ENCODE results near the gene RABAC1.

Gene RABAC1

GRCh38 chr19:41988947-41989346, 29.8 kb upstream of the RABAC1 start:
- DNase-seq, result no peak

GRCh38 chr19:41987141-41987860, 28.2 kb upstream of the RABAC1 start:
- no peak for DNase-seq

GRCh38 chr19:41984961-41985360, 25.8 kb upstream of the RABAC1 start:
- DNase-seq, result no peak

- no peak for DNase-seq
Observed at GRCh38 chr19:41981724-41982123, 22.6 kb upstream of the RABAC1 start.

GRCh38 chr19:41978470-41978869, 19.3 kb upstream of the RABAC1 start:
- no peak for DNase-seq

DNA sequence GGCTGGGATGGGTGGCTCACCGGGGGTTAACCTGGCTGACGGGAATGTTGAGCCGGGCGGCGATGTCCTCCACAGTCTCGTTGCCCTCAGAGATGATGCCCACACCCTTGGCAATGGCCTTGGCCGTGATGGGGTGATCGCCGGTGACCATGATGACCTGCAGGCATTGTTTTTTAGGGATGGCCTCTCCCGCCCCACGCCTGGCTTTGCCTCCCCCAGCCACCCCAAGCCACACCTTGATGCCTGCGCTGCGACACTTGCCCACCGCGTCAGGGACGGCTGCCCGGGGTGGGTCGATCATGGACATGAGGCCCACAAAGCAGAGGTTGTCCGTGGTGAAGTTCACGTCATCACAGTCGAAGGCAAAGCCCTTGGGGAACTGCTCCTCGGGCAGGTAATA, 18.8 kb upstream of the RABAC1 start:
- DNase-seq, result no peak

- no peak for DNase-seq
Observed at GRCh38 chr19:41974652-41975051, 15.5 kb upstream of the RABAC1 start.

DNA sequence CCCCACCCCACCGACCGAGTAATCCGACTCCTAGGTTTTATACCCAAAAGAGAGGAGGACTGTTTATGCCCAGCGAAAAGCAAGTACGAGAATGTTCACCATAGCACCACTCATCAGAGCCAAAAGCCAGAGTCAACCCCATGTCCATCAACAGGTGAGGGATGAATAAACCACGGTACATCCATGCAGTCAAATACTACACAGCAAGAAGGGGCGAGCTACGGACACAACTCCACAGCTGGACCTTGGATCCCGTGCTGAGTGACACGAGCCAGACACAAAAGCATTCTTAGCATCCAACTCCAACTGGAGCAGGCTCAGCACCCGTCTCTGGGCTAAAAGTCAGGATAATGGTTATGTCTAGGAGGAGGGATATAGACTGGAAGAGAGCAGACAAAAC, 12.2 kb upstream of the RABAC1 start:
- DNase-seq, result no peak

DNA sequence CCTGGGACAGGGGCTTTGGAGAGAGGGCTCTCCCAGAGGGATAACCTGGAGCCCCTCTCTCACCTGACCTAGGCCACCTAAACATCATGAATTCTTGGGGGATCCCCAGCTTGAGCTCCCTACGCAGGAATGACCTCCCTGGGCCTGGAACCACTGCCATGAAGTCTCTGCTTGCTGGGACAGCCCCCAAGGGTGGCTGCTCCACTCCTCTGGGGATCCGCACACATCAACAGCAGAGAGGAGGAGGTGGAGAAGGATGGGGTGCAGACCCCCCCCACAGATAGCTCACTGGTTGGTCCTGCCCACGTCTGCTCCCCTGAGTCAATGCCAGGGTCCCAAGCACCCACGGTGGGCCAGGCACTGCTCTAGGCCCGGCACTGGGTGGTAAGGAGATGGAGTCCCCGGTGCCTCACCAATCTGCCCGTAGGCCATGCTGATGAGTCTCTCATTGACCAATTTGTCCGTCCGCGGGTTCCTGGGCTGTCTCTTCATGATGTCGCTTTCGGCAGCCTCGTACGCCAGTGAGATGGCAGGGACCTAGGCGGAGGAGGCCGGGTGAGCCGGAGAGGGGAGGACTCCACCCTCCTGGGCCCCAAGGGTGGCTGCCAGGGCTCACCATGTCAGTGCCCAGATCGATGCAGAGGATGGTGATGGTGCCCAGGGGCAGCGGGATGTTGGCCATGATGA, 10.8 kb upstream of the RABAC1 start:
- DNase-seq, result no peak

DNA sequence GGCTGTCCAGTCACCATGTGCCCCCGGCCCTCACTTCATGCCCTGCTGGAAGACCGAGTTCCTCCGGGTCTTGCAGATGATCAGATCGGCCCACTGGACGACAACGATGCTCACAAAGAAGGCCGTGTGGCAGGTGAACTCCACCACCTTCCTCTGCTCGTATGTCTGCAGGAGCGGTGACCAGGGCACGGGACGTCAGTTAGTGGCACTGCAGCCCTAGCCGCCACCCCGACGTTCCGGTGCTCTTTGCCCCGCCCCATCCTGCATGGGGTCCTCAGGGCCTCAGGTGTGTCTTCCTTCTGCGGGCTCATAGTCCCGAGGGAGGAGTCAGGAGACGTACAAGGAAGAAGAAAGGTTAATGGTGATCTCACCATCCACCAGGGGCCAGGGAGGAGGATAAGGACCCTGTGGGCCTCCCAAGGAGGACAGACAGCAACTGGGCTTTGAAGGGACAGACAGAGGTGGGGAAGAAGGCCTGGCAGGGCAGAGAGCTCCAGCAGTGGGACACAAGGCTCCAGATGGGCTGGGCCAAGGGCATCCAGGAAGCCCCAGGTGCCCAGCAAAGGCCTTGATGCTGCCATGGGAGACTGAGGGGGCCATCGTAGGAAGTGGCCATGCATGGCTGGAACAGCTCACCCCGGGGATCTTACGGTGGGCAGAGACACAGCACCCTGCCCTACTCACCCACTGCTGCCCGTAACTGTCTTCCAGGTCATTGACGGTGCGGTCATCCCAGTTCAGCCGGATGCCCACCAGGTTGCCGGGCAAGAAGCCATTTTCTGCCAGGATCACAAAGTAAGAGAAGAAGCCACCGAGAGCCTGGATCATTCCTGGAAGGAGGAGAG, 9.9 kb upstream of the RABAC1 start:
- DNase-seq, result no peak

GRCh38 chr19:41967054-41967783, 8.1 kb upstream of the RABAC1 start:
- DNase-seq, result no peak

- DNase-seq, result no peak
Observed at GRCh38 chr19:41965106-41965505, 6.0 kb upstream of the RABAC1 start.

- no peak for DNase-seq
Observed at GRCh38 chr19:41960973-41961372, 1.9 kb upstream of the RABAC1 start.

DNA sequence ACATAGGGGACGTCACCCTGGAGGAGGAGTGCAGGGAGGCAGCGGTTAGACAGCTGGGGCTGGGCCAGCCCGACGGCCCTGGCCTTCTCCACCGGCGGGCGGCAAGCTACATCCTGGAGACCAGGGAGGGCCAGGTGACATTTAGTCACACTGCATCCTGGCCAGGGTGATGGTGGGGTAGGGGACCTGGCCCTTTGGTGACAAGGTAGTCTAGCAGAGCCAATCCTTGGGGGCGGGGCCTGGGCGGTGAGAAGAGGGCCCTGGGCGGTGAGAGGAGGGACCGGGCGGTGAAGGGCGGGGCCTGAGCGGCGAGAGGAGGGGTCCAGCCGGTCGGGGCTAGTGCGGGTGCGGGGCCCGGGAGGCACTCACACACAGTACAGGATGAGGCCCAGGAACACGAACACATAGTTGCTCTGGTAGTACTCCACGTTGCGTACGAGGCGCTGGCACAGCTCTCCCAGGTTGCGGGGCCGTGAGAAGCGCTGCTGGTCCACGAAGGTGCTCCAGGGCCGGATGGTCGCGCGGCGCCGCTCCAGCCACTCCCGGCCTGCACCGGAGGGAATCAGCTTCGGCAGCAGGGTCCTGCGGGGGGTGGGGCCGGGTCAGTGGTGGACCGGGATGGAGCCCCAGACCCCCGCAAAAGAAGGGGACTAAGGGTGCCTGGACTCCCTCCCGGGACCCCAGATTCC, 610 bp downstream of the RABAC1 start:
- peak; percentile 42 for DNase-seq

DNA sequence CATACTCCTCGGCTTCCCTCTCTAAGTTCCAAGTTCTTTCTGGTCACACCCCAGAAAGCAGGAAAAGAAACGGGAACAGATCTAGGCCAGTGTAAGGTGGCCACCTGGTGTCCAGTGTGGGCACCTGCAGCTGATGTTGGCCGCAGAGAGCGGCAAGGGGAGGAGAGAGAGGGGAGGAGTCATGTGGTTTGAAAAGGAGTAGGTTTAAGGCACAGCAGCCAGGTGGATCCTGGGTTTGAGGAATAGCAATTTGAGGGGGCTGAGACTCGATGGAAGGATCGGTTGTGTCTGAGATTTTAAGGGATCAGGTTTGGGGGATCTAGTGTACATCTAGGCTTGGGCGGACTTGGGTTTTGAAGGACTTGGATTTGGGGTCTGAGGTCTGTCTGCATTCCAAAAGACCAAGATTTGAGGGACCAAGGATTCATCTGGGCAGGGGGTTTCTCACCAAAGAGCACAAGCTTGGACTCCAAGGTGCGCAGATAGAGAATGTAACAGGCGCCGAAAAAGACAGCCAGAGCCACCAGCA, 1.2 kb downstream of the RABAC1 start:
- peak; percentile 82 for DNase-seq

DNA sequence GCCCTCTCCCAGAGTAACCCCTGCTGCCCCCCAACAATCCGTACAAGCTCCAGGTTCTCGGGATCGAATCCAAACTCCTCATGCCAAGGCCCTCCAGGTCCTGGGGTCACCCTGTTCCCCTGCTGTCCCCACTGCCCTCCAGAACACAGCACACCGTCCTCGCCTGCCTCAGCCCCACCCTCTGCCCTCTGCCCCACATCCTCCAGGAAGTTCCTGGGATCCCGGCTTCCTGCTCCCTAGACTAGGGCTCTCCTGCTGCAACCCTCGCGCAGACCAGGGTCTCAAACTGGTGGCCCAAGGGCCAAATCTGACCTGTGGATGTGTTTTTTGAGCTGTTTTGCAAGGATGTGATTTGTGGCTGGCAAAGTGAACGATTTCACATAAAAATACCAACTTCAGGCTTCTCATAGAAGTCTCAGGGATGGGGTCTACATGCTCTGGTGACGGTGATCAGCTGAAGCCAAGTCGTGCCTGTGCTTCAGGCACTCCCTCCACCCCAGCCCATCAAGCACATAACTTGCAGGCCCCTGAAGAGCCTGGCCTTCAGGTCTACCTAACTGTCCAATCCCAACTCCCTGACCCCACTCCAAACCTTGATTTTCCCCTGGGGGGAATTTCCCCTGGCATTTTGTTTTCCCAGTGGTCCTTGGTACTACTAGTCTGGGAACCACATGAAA, 1.8 kb downstream of the RABAC1 start:
- DNase-seq, result no peak

DNA sequence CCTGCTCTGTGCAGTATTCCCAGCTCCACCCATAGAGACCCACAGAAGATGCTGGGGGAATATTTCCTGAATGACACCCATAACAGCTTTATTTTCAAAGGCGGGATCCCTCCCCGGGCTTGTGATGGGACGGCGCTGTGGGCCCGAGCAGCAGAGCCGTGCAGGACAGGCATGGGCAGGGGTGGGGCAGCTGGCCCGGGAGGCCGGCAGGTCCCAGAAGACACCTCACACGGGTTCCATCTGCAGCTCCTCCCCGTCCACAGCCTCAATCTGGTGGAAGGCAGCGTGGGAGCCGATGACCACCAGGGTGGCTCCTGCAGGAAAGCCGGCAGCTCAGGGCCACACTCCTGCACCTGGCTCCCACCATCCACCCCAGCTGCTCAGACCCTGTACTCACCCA, 2.5 kb downstream of the RABAC1 start:
- DNase-seq, result no peak

DNA sequence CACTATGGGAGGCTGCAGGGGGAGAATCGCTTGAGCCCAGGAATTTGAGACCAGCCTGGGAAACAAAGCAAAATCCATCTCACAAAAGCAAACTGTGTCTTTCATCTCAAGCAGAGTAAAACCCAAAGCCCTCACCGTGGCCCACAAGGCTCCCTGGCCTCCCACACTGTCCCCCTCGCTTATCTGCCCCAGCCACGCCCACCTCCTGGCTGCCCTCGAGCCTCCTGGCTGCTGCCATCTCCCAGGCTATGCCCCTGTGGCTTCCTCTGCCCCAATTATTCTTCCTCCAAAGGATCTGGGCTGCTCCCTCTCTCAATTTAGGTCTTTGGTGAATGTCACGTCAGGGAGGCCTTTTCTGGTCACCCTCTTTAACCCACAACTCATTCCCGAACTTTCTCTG, 3.6 kb downstream of the RABAC1 start:
- no peak for DNase-seq

- DNase-seq, result peak; percentile 24
Observed at GRCh38 chr19:41951686-41952172, 7.4 kb downstream of the RABAC1 start.

- DNase-seq, result no peak
Observed at GRCh38 chr19:41947091-41947490, 12.0 kb downstream of the RABAC1 start.

- no peak for DNase-seq
Observed at GRCh38 chr19:41945135-41945766, 13.9 kb downstream of the RABAC1 start.
